Dermis microvascular lymphatic vessel endothelial cell (primary cell): Measurements from ENCODE around the gene SNX19. TPM values are rescaled to one million over a fixed set of nuclear protein-coding genes. Genes with fewer than 3 reads are reported as not detected.

Source experiments
- DNase-seq, 2 donors: peaks; one replicate each; pipeline versions ENCODE4 v3.0.0 to v3.0.0-alpha.2; 2010; ENCODE audit warnings: low read depth in 2 of 2
- total RNA-seq: library from RNA; depleted of rRNA; stranded (reverse); fragments of >200 nt; gene quantifications from 2 replicates; pipeline ENCODE4 v1.2.1, GENCODE V29; 2014

SNX19 gene
- total RNA-seq, 1 donor from 2014 or later = 30.2 TPM

- no peak for DNase-seq
These were observed 69.7 kb downstream of the SNX19 start for GRCh38 chr11:130846606-130847005.

GRCh38 chr11:130842001-130842400 lies 74.3 kb downstream of the SNX19 start:
- no peak for DNase-seq

- no peak for DNase-seq
These were observed 75.6 kb downstream of the SNX19 start for GRCh38 chr11:130840679-130841078.

- DNase-seq = no peak
These were observed 76.2 kb downstream of the SNX19 start for GRCh38 chr11:130839981-130840666.

- no peak for DNase-seq
These were observed 79.1 kb downstream of the SNX19 start for GRCh38 chr11:130837194-130837593.

GRCh38 chr11:130834886-130835285 lies 81.4 kb downstream of the SNX19 start:
- DNase-seq = no peak

GRCh38 chr11:130832566-130833425 lies 83.5 kb downstream of the SNX19 start:
- DNase-seq = no peak

- DNase-seq = no peak
These were observed 84.3 kb downstream of the SNX19 start for GRCh38 chr11:130831976-130832375.

GRCh38 chr11:130831506-130831905 lies 84.8 kb downstream of the SNX19 start:
- no peak for DNase-seq

- no peak for DNase-seq
These were observed 85.7 kb downstream of the SNX19 start for GRCh38 chr11:130830566-130830965.

- peak in 1 of 2 donors; percentile 85 for DNase-seq
These were observed 86.3 kb downstream of the SNX19 start for GRCh38 chr11:130829920-130830511.

GRCh38 chr11:130828741-130829140 lies 87.5 kb downstream of the SNX19 start:
- no peak for DNase-seq

- peak; percentile 30 to 64 for DNase-seq
These were observed 88.6 kb downstream of the SNX19 start for GRCh38 chr11:130827451-130828377.

- DNase-seq = no peak
These were observed 89.7 kb downstream of the SNX19 start for GRCh38 chr11:130826572-130826971.

- no peak for DNase-seq
These were observed 90.3 kb downstream of the SNX19 start for GRCh38 chr11:130825983-130826382.

GRCh38 chr11:130825561-130825960 lies 90.7 kb downstream of the SNX19 start:
- no peak for DNase-seq
